SK-N-SH (cell line): Measurements from ENCODE around the gene PTK6. TPM values are rescaled to one million over a fixed set of nuclear protein-coding genes. Genes with fewer than 3 reads are reported as not detected.

ENCODE experiments used
- CTCF ChIA-PET: fragments of 300-600, 350-600 bp; formaldehyde crosslinking; extraction: SDS; loops from one replicate; lab custom pipeline; 2021; lab: Yijun Ruan, JAX
- POLR2A ChIA-PET: fragments of 350-600 bp; sonication (Branson Sonifier 250); formaldehyde crosslinking; extraction: SDS; loops from one replicate; lab custom pipeline; 2020; ENCODE audit warnings: antibody characterized with exemption, inconsistent platforms; lab: Yijun Ruan, JAX
- DNase-seq: peaks from one replicate; pipeline ENCODE4 v3.0.0; 2012
- H2AFZ ChIP-seq: fragments of 200-600 bp; sonication (generic); 2 replicates; pipeline ENCODE4 v1.8.1; 2016; ENCODE audit warnings: antibody characterized with exemption, mild to moderate bottlenecking, low read depth
- H3F3A ChIP-seq: fragments of 200-600 bp; sonication (generic); replicated peaks from 2 replicates; pipeline ENCODE3; 2016; ENCODE audit warnings: antibody characterized with exemption, mild to moderate bottlenecking; ENCODE audit not compliant: insufficient read depth
- H3K27ac ChIP-seq, 2 experiments: fragments of 200-500 bp in 1 of 2; fragments of 200-600 bp in 1 of 2; sonication (Bioruptor generic) in 1 of 2; sonication (generic), shearing (Covaris generic) in 1 of 2; 2 replicates each; pipeline versions ENCODE4 v1.5.1 to v1.6.1; 2014 to 2016; ENCODE audit warnings: low read depth in 2 of 2, inconsistent platforms in 1 of 2, low read length in 1 of 2, mild to moderate bottlenecking in 1 of 2, mixed read lengths in 1 of 2
- H3K27me3 ChIP-seq: fragments of 200-600 bp; sonication (generic), shearing (Covaris generic); 2 replicates; pipeline ENCODE4 v1.6.1; 2016; ENCODE audit warnings: mixed run types; ENCODE audit not compliant: insufficient read depth
- H3K36me3 ChIP-seq, 2 experiments: fragments of 200-500 bp in 1 of 2; fragments of 200-600 bp in 1 of 2; sonication (Bioruptor generic) in 1 of 2; sonication (generic) in 1 of 2; replicated peaks in 1 of 2; 2 replicates each; pipeline versions ENCODE3 to v1.5.1; 2014 to 2016; ENCODE audit warnings: low read length in 1 of 2, mild to moderate bottlenecking in 1 of 2; ENCODE audit not compliant: insufficient read depth in 2 of 2, control insufficient read depth in 1 of 2
- H3K4me1 ChIP-seq, 2 experiments: fragments of 200-500 bp in 1 of 2; fragments of 200-600 bp in 1 of 2; sonication (Bioruptor generic) in 1 of 2; sonication (generic), shearing (Covaris generic) in 1 of 2; 2 replicates each; pipeline versions ENCODE4 v1.5.1 to v1.6.1; 2014 to 2016; ENCODE audit warnings: low read depth in 1 of 2, low read length in 1 of 2, mixed run types in 1 of 2; ENCODE audit not compliant: insufficient read depth in 2 of 2, control insufficient read depth in 1 of 2
- H3K4me2 ChIP-seq: fragments of 200-600 bp; sonication (generic), shearing (Covaris generic); 2 replicates; pipeline ENCODE4 v1.6.1; 2017; ENCODE audit warnings: mixed run types
- H3K4me3 ChIP-seq, 2 experiments: fragments of 200-500 bp in 1 of 2; fragments of 200-600 bp in 1 of 2; sonication (Bioruptor generic) in 1 of 2; sonication (generic), shearing (Covaris generic) in 1 of 2; 2 replicates each; pipeline versions ENCODE4 v1.5.1 to v1.8.1; 2014 to 2016; ENCODE audit warnings: low read depth in 2 of 2, inconsistent platforms in 1 of 2, low read length in 1 of 2, mild to moderate bottlenecking in 1 of 2, mixed read lengths in 1 of 2, moderate library complexity in 1 of 2
- H3K79me2 ChIP-seq: fragments of 200-600 bp; sonication (generic); 2 replicates; pipeline ENCODE4 v1.8.1; 2017; ENCODE audit warnings: mild to moderate bottlenecking; ENCODE audit not compliant: insufficient read depth
- H3K9ac ChIP-seq: fragments of 200-600 bp; sonication (generic); 2 replicates; pipeline ENCODE4 v1.6.1; 2017; ENCODE audit warnings: mixed run types
- H3K9me2 ChIP-seq: fragments of 200-600 bp; sonication (generic); 2 replicates; pipeline ENCODE4 v1.6.1; 2017; ENCODE audit warnings: mixed run types
- H3K9me3 ChIP-seq: fragments of 200-600 bp; sonication (generic); 2 replicates; pipeline ENCODE4 v1.6.1; 2017; ENCODE audit warnings: mixed run types, mild to moderate bottlenecking, moderate library complexity
- H4K20me1 ChIP-seq: fragments of 200-600 bp; sonication (generic); 2 replicates; pipeline ENCODE4 v1.6.1; 2017; ENCODE audit warnings: mild to moderate bottlenecking, mixed run types; ENCODE audit not compliant: insufficient read depth
- ELF1 ChIP-seq: IDR thresholded peaks from 2 replicates; pipeline ENCODE4 v1.4.0; 2012
- FOSL2 ChIP-seq: IDR thresholded peaks from 2 replicates; pipeline ENCODE4 v1.4.0; 2012; ENCODE audit warnings: low read depth, mild to moderate bottlenecking, moderate library complexity, borderline replicate concordance
- FOXJ3 ChIP-seq: sonication (generic); formaldehyde crosslinking; IDR thresholded peaks from 2 replicates; pipeline ENCODE4 v1.5.1; 2020; ENCODE audit warnings: mild to moderate bottlenecking, missing genetic modification reagents
- POLR2AphosphoS5 ChIP-seq: IDR thresholded peaks from 2 replicates; pipeline ENCODE4 v1.6.1; 2012; ENCODE audit warnings: low read depth, low read length
- RCOR1 ChIP-seq: fragments of 150-350 bp; IDR thresholded peaks from 2 replicates; pipeline ENCODE4 v1.6.1; 2017; ENCODE audit warnings: antibody characterized with exemption, low read length
- RFX5 ChIP-seq: IDR thresholded peaks from 2 replicates; pipeline ENCODE4 v1.6.1; 2012; ENCODE audit warnings: mild to moderate bottlenecking, improper control_type of control experiment, low read length
- TCF12 ChIP-seq: IDR thresholded peaks from 2 replicates; pipeline ENCODE4 v1.4.0; 2012
- TEAD4 ChIP-seq: IDR thresholded peaks from 2 replicates; pipeline ENCODE4 v1.4.0; 2012; ENCODE audit warnings: mild to moderate bottlenecking, borderline replicate concordance; ENCODE audit not compliant: insufficient read depth
- ZBTB33 ChIP-seq: IDR thresholded peaks from 2 replicates; pipeline ENCODE4 v1.4.0; 2012; ENCODE audit warnings: low read depth, borderline replicate concordance
- WGBS: methylation state at CpG from one replicate; pipeline ENCODE4 v1.1.6; 2017; ENCODE audit warnings: low lambda C conversion rate; 5-methylcytosine and 5-hydroxymethylcytosine counted together
- polyA plus RNA-seq, 3 experiments: library from polyadenylated mRNA; depleted of rRNA; stranded (reverse); fragments of >200 nt; gene quantifications; 2 replicates each; pipeline ENCODE4 v1.2.3, GENCODE V29; 2012
- TF ChIP-seq, protein P1 (sequence below): fragments of 200-600 bp; sonication (generic); IDR thresholded peaks from 2 replicates; pipeline ENCODE4 v1.6.1; 2017; ENCODE audit warnings: antibody characterized with exemption, mild to moderate bottlenecking, moderate library complexity

PTK6 gene
- polyA plus RNA-seq, 1 of the 3 experiments (the other 2 are of a cell fraction) = 0.07 TPM

DNA sequence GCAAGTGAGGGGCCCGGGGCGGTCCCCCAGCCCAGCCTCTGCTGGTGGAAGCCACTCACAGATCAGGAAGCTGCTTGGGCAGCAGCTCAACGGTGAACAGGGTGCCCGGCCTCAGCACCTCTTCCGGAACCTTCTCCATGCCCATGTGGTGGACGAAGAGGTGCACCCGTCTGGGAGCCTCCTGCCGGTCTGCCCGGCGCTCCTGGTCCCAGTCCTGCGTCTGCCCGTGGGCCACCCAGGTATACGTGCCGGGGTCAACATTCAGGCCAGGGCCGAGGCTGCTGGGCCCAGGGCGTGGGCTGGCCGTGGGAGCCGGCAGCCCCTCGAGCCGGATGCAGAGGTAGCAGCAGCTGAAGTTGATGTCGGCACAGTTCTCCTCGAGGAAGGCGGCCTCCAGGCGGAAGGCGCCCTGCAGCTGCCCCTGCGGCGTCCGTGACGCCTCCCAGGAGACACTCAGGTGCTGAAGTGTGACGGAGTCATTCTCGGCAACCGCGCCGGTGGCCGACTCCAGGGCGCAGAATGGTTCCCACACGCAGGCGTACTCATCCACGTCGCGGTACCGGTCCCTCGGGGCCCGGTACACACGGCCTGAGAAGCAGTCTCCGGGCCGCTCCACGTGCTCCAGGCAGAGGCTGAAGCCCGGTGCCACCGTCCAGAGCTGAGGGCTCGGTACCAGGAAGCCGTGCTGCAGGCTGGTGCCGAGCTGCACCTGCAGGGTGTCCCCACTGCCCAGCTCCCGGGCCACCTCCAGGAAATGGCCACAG, 25.5 kb upstream of the PTK6 start:
- peaks cover 0 to 33% of the 10 kb centered on the region in 2 experiments for H3K36me3 ChIP-seq

More for the DNA sequence above, 25.5 kb upstream of the PTK6 start:
- no peak overlapping the region for H3K9ac ChIP-seq
- H3K79me2 ChIP-seq = no peaks in the 10 kb centered on the region
- no peak for DNase-seq
- no peaks in the 10 kb centered on the region for H3K9me2 ChIP-seq
- POLR2A ChIA-PET = no interaction called here
- TF ChIP-seq POLR2AphosphoS5 = no peak
- TF ChIP-seq TEAD4 = no peak
- no peak for TF ChIP-seq ZBTB33
- TF ChIP-seq FOSL2 = no peak
- TF ChIP-seq FOXJ3 (CRISPR knock-in tag) = no peak
- no peak for TF ChIP-seq TCF12
- TF ChIP-seq, protein P1, sequence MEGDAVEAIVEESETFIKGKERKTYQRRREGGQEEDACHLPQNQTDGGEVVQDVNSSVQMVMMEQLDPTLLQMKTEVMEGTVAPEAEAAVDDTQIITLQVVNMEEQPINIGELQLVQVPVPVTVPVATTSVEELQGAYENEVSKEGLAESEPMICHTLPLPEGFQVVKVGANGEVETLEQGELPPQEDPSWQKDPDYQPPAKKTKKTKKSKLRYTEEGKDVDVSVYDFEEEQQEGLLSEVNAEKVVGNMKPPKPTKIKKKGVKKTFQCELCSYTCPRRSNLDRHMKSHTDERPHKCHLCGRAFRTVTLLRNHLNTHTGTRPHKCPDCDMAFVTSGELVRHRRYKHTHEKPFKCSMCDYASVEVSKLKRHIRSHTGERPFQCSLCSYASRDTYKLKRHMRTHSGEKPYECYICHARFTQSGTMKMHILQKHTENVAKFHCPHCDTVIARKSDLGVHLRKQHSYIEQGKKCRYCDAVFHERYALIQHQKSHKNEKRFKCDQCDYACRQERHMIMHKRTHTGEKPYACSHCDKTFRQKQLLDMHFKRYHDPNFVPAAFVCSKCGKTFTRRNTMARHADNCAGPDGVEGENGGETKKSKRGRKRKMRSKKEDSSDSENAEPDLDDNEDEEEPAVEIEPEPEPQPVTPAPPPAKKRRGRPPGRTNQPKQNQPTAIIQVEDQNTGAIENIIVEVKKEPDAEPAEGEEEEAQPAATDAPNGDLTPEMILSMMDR = no peak
- TF ChIP-seq ELF1 = no peak
- no peak for TF ChIP-seq RFX5
- no peak for TF ChIP-seq RCOR1
- H2AFZ ChIP-seq = no peak overlapping the region
- H3K9me3 ChIP-seq = no peaks in the 10 kb centered on the region
- H3K4me1 ChIP-seq = no peaks in the 10 kb centered on the region
- CTCF ChIA-PET = interaction anchor here (1.1 to 2.5 kb wide), 3 partner anchors 25 to 212 kb away, joined by 3 to 10 read pairs (median 5); partner anchors contain the start of genes PPDPF and PTK6
- H4K20me1 ChIP-seq = no peaks in the 10 kb centered on the region
- H3K4me2 ChIP-seq = no peak overlapping the region
- no peaks in the 10 kb centered on the region for H3K27me3 ChIP-seq
- no peak overlapping the region for H3K27ac ChIP-seq
- WGBS = 90% methylated on average over 6 of the region's 54 CpGs
- H3F3A ChIP-seq = no peaks in the 10 kb centered on the region
- H3K4me3 ChIP-seq = no peak overlapping the region
